GM23248 (cell line): ENCODE data around the gene ORAI2.

Experiments used
- EZH2 ChIP-seq: fragments of 200-600 bp; sonication (generic); IDR thresholded peaks from 2 replicates; pipeline ENCODE4 v1.6.1; 2018; ENCODE audit warnings: antibody characterized with exemption, mild to moderate bottlenecking; ENCODE audit not compliant: insufficient read depth, poor library complexity, severe bottlenecking
- EZH2phosphoT487 ChIP-seq: fragments of 200-600 bp; sonication (generic); IDR thresholded peaks from 2 replicates; pipeline ENCODE4 v1.6.1; 2018; ENCODE audit warnings: antibody characterized with exemption, moderate library complexity, mild to moderate bottlenecking, low read depth; ENCODE audit not compliant: insufficient read depth

GRCh38 chr7:102469351-102469971 is 36.1 kb downstream of the ORAI2 start:
- no peak for TF ChIP-seq EZH2phosphoT487
- no peak for TF ChIP-seq EZH2
